HG03565 (cell line): ENCODE results near the gene BEND5.

Experiments
- ATAC-seq: cut with Tn5 transposase; IDR thresholded peaks from one replicate; pipeline ENCODE4 v1.9.1; 2021; ENCODE audit warnings: mild to moderate bottlenecking, moderate library complexity; ENCODE audit not compliant: unreplicated experiment

The BEND5 gene

GRCh38 chr1:48725341-48726046 is 51.2 kb downstream of the BEND5 start:
- no peak for ATAC-seq

DNA sequence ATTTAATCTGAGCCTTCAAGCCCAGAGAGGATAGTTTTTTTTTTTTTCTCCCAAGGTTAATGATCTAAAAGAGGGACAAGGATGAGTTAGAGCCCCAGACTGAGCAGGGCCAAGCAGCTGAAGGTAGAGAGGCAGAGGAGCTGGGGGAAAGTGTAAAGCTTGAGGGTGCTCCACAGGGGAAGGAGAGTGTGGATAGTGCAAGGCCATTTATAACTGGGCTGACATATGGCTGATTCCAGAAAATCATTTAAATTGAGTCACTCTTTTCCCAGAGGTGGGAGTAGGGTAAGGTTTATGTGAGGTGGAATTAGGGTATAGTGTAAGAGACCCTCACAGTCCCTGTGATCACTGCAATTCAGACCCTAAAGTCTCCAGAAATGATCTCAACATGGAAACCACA is 55.8 kb downstream of the BEND5 start:
- no peak for ATAC-seq

DNA sequence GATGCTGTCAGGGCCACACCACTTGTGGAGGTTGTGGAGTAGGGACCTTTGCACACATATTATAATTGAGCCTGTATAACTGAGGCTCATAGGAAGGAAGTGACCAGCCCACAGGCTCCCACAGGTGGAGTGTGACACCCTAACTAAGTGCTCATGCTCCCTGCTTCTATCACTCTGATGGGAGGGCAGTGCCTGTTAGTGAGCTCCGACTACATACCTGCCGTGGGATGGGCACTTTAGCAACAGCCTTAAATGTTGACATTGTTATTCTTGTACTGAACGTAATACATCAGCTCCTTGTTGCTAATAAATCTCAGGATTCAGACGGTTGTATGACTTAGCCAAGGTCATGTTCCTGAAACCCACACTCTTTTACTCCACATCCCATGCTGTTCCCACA is 58.0 kb downstream of the BEND5 start:
- no peak for ATAC-seq

- ATAC-seq, result no peak
These were observed 58.5 kb downstream of the BEND5 start for GRCh38 chr1:48718116-48718630.

DNA sequence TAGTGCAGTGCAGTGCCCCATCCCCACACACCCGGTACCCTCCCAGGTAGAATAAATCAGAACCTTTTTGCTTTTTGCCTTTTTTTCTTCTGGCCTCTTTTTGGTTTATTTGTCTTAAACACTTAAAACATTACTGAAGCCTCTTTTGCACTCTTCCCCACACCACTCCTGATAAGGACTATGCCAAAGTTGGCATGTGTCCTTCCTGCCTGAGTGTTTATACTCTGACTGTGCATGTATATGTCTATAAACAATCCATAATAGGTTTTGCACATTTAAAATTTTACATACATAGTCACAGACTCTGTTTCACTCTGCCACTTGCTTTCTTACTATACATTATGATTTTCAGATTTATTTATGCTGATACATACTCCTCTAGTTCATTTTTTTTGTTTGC is 59.6 kb downstream of the BEND5 start:
- ATAC-seq, result no peak

- ATAC-seq, result no peak
These were observed 60.8 kb downstream of the BEND5 start for GRCh38 chr1:48715921-48716320.

- no peak for ATAC-seq
These were observed 65.8 kb downstream of the BEND5 start for GRCh38 chr1:48710915-48711314.

DNA sequence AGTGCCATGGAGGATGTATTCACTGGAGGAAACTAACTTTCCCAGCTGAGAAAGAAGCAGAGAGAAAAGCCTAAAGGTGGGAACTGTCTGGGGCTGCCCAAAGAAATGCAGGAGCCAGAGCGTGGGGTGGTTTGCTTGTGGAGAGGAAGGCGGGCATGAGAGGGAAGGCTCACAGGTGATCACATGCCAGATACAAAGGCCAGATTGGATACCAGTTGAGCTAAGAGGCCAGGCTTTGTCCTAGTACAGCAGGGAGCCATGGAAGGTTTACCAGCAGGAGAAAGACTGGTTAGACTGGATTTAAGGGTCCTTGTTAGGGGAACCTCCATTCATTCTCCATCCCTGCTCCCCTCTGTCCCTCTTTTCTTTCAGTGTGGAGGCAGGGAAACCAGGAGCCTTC is 66.4 kb downstream of the BEND5 start:
- ATAC-seq, result no peak

DNA sequence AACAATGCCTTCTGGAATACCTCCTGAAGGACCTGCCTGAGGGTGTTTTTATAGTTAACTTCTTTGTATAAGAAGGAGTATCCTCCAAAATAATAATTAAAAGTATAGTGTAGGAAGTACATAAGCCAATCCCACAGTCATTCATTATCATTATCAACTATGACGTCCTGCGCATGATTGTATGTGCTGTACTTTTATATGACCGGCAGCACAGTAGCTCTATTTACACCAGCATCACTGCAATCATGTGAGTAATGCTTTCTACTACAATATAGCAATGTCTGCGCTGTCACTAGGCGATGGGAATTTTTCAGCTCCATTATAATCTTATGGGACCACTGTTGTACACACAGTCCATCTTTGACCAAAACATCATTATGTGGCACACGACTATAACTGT is 72.0 kb downstream of the BEND5 start:
- no peak for ATAC-seq

DNA sequence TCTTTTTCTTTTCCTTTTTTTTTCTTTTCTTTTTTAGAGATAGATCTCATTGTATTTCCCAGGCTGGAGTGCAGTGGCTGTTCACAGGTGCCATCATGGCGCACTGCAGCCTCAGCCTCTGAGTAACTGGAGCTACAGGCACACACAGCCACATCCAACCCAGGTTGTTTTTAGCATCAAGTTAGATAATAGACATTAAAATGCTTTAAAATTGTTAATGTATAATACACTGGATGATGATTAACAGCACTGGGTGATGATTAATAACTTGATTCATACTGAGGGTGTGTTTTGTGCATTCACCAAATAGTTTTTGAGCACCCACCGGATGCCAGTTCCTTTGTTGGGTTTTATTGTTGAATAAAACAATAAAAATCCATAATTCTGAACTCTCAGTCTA is 75.2 kb downstream of the BEND5 start:
- ATAC-seq, result no peak

DNA sequence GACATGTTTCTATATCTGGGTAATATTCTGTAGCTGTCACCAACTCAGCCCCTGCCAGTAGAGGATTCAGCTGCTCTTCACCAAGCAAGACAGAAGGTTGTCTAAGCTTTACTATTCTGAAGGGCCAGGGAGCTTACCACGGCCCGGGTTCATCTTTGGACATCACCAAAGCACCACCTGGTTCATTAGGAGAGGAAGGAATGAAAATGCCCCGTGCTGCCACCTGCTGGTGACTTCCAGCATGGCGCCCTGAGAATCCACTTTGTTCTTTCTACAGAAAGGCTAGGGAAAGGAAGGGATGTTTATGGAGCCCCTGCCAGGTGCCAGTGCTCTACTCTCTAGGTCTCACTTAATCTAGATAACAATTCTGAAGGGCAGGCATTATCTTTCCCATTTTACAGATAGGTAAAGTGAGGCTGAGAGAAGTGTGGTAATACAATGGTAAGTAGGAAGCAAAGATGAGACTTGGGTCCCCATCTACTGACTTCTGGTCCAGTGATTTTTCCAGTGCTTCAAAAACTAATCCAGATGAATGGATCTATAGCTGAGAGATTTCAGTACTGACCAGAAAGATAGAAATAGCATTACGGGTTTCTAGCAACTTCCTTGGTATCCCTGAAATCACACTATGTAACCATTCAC is 79.5 kb downstream of the BEND5 start:
- peak; percentile 56 for ATAC-seq

GRCh38 chr1:48695161-48695560 is 81.5 kb downstream of the BEND5 start:
- no peak for ATAC-seq

GRCh38 chr1:48693674-48694320 is 82.9 kb downstream of the BEND5 start:
- ATAC-seq, result no peak

- ATAC-seq, result no peak
These were observed 83.5 kb downstream of the BEND5 start for GRCh38 chr1:48693180-48693579.

DNA sequence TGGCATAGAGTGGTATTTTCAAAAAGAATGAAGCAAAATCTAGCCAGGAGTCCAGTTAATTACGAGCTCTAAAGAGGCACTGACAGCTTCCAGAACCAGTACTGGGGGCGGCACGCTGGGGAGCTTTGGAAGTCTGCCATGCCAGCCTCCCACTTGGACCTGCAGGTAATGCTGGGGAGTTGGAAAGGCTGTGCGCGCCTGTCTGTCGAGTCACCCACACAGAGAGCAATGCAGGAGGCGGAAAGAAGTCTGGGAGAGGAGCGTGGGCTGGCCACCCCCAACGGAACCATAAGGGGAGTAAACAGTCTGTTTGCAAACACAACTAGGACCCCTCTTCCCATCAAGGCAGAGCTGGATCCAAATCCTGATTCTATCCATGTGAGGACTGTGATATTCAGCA is 84.5 kb downstream of the BEND5 start:
- ATAC-seq, result no peak

GRCh38 chr1:48691429-48692001 is 85.2 kb downstream of the BEND5 start:
- ATAC-seq, result peak; percentile 82

GRCh38 chr1:48688102-48688760 is 88.5 kb downstream of the BEND5 start:
- peak; percentile 48 for ATAC-seq

DNA sequence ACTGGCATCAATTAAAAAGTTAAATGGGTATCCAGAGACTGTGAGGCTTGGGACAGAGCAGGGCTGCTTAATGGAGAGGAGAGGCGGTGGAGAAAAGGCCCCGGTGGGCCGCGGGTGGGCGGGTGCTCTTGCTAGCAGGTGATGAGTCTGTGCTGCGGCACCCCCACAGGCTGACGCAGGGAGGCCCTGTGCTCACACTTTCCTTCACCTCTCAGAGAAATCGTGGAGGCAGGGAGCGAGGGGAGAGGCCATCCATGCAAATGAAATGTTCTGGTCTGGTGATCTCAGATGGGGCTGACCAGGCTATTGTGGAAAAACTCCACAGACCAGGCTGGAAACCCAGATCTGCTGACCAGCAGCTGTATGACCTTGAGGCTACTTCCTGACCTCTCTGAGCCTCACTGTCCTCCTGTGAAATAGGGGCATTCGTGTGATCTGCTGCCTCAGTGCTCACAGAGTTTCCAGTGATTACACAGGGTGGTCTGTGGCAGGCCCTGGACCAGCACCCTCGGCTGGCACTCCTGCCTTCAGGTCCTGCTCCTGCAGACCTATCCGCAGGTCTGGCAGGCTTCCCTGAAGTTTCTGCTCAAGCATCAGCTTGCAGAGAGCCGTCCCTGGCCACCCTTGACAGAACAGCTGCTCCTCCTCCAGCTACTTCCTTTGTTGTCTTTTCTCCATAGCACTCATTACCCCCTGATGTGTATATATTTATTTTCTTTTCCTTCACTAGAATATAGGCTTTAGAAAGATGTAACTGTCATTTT is 89.2 kb downstream of the BEND5 start:
- no peak for ATAC-seq

DNA sequence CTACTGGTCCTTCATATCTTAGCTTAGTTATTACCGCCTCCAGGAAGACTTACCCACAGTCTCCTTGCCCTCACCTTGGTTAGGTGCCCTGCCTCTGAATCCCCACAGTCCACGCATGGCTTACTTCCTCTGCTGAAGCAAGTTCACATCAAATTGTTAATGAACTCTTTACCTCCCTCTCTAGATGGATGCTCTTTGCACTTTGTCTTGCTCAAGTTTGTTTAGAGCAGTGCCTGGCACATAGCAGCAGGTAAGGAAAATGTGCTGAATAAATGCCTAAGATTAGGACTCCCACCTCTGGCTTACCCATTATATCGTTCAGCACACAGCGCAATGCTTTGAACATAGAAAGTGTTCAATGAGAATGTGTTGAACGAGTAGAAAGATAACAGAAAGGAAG is 90.5 kb downstream of the BEND5 start:
- no peak for ATAC-seq

GRCh38 chr1:48684381-48684780 is 92.3 kb downstream of the BEND5 start:
- ATAC-seq, result no peak
